OCI-M1 (cell line): ENCODE results near the gene SDK1.
A peak's percentile ranks its signal among the peaks of the same experiment; 100 is the strongest.

Experiments used
- DNase-seq: peaks from one replicate; lab custom pipeline; 2025; lab: John Stamatoyannopoulos, UW

SDK1 gene

DNA sequence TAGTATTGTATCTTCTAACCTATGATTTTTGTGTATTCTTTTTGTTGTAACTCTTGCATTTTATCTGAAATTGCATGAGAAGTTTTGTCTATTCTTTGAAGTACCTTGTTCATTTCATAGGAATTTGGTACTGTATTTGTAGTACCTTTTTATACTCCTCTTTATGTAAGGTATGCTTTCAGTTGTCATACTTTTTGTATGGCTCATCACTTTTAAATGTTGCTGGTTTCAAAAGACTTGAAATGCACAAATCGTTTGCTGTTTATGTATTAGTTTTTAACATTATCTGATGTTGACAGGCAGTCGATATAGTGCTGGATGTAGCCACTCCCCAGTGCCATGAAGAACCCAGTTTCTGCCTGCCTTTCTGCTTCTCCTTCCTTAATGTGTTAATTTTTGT lies 158.1 kb downstream of the SDK1 start:
- no peak for DNase-seq

DNA sequence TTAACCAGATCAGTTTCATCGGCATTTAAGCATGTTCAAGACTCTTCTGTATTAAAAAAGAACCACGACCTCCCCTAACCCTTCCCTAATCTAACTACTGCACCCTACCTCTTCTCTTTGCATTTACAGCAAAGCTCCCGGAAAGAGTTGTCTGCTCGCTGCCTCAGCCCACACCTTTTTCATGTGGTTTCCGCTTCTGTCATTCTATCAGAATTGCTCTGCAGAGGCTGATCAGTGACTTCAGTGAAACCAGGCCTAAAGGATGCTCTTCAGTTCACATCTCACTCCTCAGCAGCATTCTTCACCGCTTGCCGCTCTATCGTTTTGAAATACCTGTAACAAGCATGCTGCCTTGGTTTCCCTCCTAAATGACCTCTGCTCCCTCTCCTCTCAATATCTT lies 160.9 kb downstream of the SDK1 start:
- DNase-seq: no peak

DNA sequence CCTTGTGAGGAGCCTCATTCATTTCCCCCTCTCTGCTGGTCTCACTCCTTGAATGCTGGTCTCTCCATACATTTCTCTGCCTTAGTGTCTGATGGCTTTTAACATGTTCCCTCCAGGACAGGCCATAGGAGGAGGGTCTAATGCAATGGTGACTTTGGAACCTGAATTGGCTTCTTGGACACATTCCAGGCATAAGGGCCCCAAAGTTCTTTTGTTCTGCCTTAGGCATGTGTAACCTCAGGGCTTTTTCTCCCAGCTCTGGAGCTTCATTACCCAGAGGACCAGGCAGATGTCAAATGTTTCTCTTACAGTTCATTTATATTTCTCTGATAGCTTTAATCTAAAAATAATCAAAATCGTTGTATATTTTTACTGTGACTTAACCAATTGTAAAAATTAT lies 162.6 kb downstream of the SDK1 start:
- no peak for DNase-seq

DNA sequence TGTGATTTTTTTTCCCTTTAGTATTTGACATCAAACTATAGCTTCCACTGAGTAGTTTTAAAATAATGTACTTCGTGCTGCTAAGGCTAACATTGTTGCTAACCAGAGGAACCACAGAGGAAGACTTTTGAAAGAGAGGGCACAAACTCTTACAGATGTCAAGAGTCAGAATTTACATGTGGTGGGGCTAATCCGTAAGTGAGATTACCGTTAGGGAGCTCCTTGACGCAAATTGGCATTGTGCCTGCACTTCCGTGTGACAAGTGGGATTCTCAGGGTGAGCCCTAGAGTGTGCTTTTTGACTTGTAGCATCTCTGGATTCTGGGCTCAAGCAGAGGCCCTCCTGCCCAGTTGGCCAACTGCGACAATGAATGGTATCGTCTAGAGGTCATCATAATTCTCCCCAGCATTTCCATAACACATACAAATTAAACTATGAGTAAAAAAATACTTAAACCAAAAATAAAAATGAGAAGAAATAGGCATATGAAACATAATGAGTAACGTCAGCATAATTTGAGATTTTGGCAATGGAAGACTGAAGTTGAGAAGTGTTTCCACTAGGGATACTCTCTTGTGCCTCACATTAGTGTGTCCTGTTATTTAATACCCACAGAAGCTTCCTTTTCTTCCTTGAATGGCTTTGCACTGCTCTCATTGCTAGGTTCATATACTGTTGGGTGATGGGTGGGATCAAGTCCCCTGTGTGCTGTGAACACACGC lies 164.0 kb downstream of the SDK1 start:
- DNase-seq: no peak

GRCh38 chr7:3466261-3466660 lies 165.2 kb downstream of the SDK1 start:
- DNase-seq: no peak

GRCh38 chr7:3469641-3470040 lies 168.6 kb downstream of the SDK1 start:
- no peak for DNase-seq

DNA sequence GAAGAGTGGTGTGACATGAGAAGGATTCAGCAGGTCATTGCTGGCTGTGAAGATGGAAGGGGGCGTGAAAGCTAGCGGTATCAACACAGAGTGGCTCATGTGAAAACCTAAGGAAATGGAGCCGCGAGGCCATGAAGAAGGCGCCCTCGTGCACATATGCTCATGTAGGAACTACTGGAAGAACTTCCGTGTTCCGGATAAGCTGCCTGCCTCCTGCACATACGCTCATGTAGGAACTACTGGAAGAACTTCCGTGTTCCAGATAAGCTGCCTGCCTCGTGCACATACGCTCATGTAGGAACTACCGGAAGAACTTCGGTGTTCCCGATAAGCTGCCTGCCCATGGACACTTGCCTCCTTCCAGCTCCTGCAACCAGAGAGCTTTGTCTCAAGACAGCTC lies 179.1 kb downstream of the SDK1 start:
- no peak for DNase-seq

GRCh38 chr7:3481435-3481834 lies 180.4 kb downstream of the SDK1 start:
- DNase-seq: no peak

- peak; percentile 0 for DNase-seq
Measured at GRCh38 chr7:3482147-3482921, 181.3 kb downstream of the SDK1 start.

GRCh38 chr7:3486841-3487240 lies 185.8 kb downstream of the SDK1 start:
- no peak for DNase-seq

- DNase-seq: no peak
Measured at GRCh38 chr7:3488829-3489228, 187.8 kb downstream of the SDK1 start.

DNA sequence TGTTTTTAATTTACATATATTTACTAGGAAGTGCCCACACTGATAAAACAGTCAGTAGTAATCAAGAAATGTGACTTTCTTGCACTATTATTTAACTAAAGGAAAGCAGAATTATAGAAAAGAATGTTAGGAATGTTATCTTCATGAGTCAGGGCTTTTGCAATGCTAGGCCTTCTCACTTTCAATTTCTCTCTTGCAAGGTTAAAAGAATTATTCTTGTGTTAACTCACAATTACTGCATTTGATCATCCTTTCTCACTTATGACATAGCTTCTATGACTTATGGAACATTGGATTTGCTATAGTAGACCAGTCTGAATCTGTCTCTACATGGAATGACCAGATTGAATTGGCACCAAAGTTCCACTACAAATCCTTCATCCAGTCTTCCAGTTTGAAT lies 192.4 kb downstream of the SDK1 start:
- DNase-seq: no peak

- DNase-seq: no peak
Measured at GRCh38 chr7:3494947-3495346, 193.9 kb downstream of the SDK1 start.

- no peak for DNase-seq
Measured at GRCh38 chr7:3495530-3495929, 194.5 kb downstream of the SDK1 start.

GRCh38 chr7:3495954-3496353 lies 194.9 kb downstream of the SDK1 start:
- DNase-seq: no peak

- DNase-seq: no peak
Measured at GRCh38 chr7:3497796-3498195, 196.7 kb downstream of the SDK1 start.

GRCh38 chr7:3501671-3502070 lies 200.6 kb downstream of the SDK1 start:
- no peak for DNase-seq

DNA sequence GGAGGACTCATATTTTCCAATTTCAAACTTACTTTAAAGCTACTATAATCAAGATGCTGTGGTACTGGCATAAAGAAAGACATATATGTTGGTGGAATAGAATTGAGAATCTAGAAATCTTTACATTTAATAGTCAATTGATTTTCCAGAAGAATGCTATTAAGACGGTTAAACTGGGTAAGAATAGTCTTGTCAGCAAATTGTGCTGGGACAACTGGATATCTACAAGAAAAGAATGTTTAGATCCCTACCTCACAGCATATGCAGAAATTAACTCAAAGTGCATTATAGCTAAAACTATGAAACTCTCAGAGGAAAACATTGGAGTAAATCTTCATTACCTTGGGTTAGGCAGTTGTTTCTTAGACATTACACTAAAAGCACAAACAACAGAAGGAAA lies 203.3 kb downstream of the SDK1 start:
- DNase-seq: no peak

GRCh38 chr7:3510101-3511020 lies 209.3 kb downstream of the SDK1 start:
- no peak for DNase-seq

DNA sequence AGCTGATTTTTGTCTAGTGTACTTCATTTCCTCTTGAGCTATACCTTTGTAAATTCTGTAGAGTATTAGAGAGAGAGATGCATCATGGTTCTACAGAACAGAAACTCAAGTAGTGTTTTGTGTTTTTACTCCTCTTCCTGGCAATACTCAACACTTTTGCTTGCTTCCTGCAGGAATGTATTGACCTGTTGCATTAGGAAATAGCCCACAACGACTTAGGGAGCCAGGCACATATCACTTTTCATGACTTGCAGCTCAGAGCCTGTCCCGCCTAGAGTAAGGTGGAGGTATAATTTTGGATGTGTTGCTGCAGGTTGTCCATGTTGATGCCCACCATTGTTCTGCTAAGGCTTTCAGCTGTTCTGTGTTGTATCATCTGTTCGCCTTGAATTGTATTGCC lies 216.3 kb downstream of the SDK1 start:
- no peak for DNase-seq

GRCh38 chr7:3518546-3518945 lies 217.5 kb downstream of the SDK1 start:
- no peak for DNase-seq

- DNase-seq: no peak
Measured at GRCh38 chr7:3520206-3520605, 219.2 kb downstream of the SDK1 start.
